ENCODE measurements around the gene CES3.

GRCh38 chr16:66918355-66918754, 42.7 kb upstream of the CES3 start:
- TF ChIP-seq NFE2 (IDR thresholded peaks at IDR 0.05; ENCODE audit: low read depth) (no peak), HDAC8 (tag; IDR thresholded peaks at IDR 0.05) (no peak), ZBTB11 (CRISPR knock-in tag; IDR thresholded peaks at IDR 0.05) (no peak), PHF8 (IDR thresholded peaks at IDR 0.05; ENCODE audit: borderline replicate concordance, low read length) (no peak), FOXM1 (IDR thresholded peaks at IDR 0.05; ENCODE audit: low read depth) (no peak), FOXM1 (CRISPR knock-in tag; IDR thresholded peaks at IDR 0.05; ENCODE audit: low read depth) (no peak), SRSF1 (IDR thresholded peaks at IDR 0.05; ENCODE audit: low read depth, low read length) (no peak), FIP1L1 (IDR thresholded peaks at IDR 0.05; ENCODE audit: low read depth, low read length, poor library complexity, severe bottlenecking) (no peak), EP300 (IDR thresholded peaks at IDR 0.05; ENCODE audit: low read length) (no peak), SMAD3 (CRISPR knock-in tag; conservative IDR thresholded peaks at IDR 0.05) (no peak), CTCF (IDR thresholded peaks at IDR 0.05 in 2 of 3, conservative IDR thresholded peaks at IDR 0.05 in 1 of 3; ENCODE audit: insufficient read depth in 2 of 3, low read depth in 1 of 3, low read length in 3 of 3) (no peak)

Data from K562 (cell line).